Endothelial cell (in vitro differentiated cells): ENCODE data around the gene CCSER1. TPM values are rescaled to one million over a fixed set of nuclear protein-coding genes. Genes with fewer than 3 reads are reported as not detected.

Experiments used
- DNase-seq: peaks from one replicate; pipeline ENCODE4 v3.0.0; 2021; ENCODE audit warnings: low spot score
- H3K27ac Mint-ChIP-seq: one replicate; pipeline ENCODE4 v1.8.0; 2021; ENCODE audit warnings: mixed read lengths, inconsistent platforms; ENCODE audit not compliant: unreplicated experiment
- H3K27me3 Mint-ChIP-seq: one replicate; pipeline ENCODE4 v1.8.0; 2021; ENCODE audit warnings: mild to moderate bottlenecking, moderate library complexity, mixed read lengths, inconsistent platforms; ENCODE audit not compliant: unreplicated experiment
- H3K36me3 Mint-ChIP-seq: one replicate; pipeline ENCODE4 v1.8.0; 2021; ENCODE audit warnings: mild to moderate bottlenecking, low read depth, mixed read lengths, inconsistent platforms; ENCODE audit not compliant: unreplicated experiment
- H3K4me1 Mint-ChIP-seq: one replicate; pipeline ENCODE4 v1.8.0; 2021; ENCODE audit warnings: mild to moderate bottlenecking, mixed read lengths, inconsistent platforms; ENCODE audit not compliant: unreplicated experiment
- H3K4me3 Mint-ChIP-seq: one replicate; pipeline ENCODE4 v1.8.0; 2021; ENCODE audit warnings: mild to moderate bottlenecking, mixed read lengths, inconsistent platforms; ENCODE audit not compliant: unreplicated experiment
- H3K9me3 Mint-ChIP-seq: one replicate; pipeline ENCODE4 v1.8.0; 2021; ENCODE audit warnings: mixed read lengths, inconsistent platforms; ENCODE audit not compliant: unreplicated experiment
- total RNA-seq: library from RNA; stranded (reverse); fragmentation: NEBNext Ultra II Directional; extraction: Animal tissue kit (Norgen Biotek cat#: 25700); gene quantifications from one replicate; pipeline ENCODE4 v1.2.1, GENCODE V29; 2021; ENCODE audit not compliant: unreplicated experiment
- TF ChIP-seq, protein P1 (sequence below): fragments of 200-600 bp; sonication (generic); IDR thresholded peaks from one replicate; pipeline ENCODE4 v1.5.0; 2021; ENCODE audit warnings: antibody characterized with exemption; ENCODE audit not compliant: unreplicated experiment

Gene CCSER1
- total RNA-seq, 1 donor from 2014 or later: 3.0 TPM

DNA sequence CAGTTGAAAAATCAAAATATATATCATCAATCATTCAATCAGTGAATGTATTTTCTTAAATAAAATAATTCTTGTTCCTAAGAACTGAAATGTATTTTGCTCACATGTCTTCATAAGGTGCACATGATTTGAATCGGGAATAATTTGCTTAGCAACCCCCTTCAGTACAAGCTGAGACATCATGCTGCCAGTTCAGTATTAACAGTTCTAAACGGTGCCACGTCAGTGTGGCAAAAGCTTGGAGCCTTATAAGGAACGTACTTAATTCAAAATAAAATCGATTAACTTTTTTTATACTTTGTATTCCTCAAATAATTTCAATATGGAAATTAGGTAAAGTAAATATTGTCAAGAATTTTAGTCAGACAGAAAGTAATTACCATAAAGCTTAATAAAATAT is 287.9 kb downstream of the CCSER1 start:
- peaks cover 3% of the 10 kb centered on the region for H3K27me3 Mint-ChIP-seq
- TF ChIP-seq, protein P1, sequence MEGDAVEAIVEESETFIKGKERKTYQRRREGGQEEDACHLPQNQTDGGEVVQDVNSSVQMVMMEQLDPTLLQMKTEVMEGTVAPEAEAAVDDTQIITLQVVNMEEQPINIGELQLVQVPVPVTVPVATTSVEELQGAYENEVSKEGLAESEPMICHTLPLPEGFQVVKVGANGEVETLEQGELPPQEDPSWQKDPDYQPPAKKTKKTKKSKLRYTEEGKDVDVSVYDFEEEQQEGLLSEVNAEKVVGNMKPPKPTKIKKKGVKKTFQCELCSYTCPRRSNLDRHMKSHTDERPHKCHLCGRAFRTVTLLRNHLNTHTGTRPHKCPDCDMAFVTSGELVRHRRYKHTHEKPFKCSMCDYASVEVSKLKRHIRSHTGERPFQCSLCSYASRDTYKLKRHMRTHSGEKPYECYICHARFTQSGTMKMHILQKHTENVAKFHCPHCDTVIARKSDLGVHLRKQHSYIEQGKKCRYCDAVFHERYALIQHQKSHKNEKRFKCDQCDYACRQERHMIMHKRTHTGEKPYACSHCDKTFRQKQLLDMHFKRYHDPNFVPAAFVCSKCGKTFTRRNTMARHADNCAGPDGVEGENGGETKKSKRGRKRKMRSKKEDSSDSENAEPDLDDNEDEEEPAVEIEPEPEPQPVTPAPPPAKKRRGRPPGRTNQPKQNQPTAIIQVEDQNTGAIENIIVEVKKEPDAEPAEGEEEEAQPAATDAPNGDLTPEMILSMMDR: no peak
- peaks cover 4% of the 10 kb centered on the region for H3K9me3 Mint-ChIP-seq
- no peaks in the 10 kb centered on the region for H3K4me1 Mint-ChIP-seq
- no peak for DNase-seq
- H3K36me3 Mint-ChIP-seq: no peaks in the 10 kb centered on the region
- no peak overlapping the region for H3K4me3 Mint-ChIP-seq
- H3K27ac Mint-ChIP-seq: no peak overlapping the region

DNA sequence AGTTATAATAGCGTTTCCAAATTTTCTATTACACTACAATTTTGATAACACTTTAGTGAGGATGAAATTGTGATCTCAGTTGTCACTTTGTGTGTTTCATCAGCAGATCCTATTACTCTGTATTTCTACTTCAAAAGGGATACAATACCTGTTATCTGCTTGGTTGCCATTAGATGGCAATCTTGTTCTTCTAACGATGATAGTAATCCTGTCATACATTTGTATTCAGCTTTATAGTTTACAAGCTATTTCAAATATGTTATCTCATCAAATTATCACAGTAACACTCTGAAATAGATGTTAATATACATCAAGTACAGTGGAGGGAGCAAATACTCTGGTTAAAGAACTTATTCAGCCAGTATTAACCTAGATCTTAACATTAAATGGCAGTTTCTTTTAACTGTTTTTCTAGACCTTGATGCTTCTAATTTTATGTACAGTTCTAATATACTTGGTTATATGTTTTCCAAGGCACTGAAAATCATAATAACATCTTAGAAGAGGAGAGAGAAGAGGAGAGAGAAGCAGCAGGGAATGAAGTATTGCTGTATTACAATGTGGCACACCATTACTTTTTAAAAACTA is 292.0 kb downstream of the CCSER1 start:
- H3K9me3 Mint-ChIP-seq: no peaks in the 10 kb centered on the region
- no peak overlapping the region for H3K4me3 Mint-ChIP-seq
- no peak for DNase-seq
- no peak overlapping the region for H3K27ac Mint-ChIP-seq
- TF ChIP-seq, protein P1: no peak
- H3K27me3 Mint-ChIP-seq: no peaks in the 10 kb centered on the region
- H3K4me1 Mint-ChIP-seq: no peaks in the 10 kb centered on the region
- no peaks in the 10 kb centered on the region for H3K36me3 Mint-ChIP-seq

DNA sequence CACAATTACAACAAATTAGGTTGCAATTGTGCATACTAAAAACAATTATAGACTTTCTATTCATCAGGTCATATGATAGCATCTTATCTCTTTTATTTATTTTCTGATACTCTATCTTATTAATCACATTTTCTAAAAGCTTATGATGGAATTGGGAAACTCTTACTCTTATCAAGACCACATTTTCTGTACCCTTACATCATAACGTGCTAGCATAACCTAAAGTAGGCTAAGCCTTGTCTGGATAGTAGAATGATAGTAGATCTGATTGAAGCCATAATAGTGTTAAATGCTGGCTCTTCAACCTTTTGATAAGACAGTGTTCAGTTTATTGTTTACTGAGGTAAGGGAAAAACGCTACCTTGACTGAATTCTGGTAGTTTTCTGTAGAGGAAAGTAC is 294.0 kb downstream of the CCSER1 start:
- Mint-ChIP-seq H3K4me3 (no peak overlapping the region), H3K4me1 (no peaks in the 10 kb centered on the region), H3K27me3 (no peaks in the 10 kb centered on the region), H3K36me3 (no peaks in the 10 kb centered on the region), H3K9me3 (no peaks in the 10 kb centered on the region), H3K27ac (no peak overlapping the region)
- DNase-seq: no peak
- TF ChIP-seq, protein P1: no peak

DNA sequence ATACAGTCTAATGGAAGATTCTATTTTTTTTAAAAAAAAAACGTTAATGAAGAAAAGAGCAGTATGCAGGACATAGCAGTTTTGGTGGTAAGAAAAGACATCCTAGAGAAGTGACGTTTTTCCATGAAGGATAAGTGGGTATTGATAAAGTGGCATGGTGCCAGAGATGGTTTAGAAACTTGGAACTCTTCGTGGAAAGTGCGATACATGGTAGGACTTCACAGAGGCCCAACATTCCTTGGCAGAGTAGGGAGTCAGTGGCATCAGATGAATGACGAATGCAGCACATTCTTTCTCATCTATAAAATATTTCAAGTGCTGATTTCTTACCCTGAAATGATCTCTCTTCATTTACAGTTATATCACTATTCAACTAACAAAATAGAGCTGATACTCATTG is 298.7 kb downstream of the CCSER1 start:
- Mint-ChIP-seq H3K27me3 (no peaks in the 10 kb centered on the region), H3K9me3 (no peaks in the 10 kb centered on the region)

DNA sequence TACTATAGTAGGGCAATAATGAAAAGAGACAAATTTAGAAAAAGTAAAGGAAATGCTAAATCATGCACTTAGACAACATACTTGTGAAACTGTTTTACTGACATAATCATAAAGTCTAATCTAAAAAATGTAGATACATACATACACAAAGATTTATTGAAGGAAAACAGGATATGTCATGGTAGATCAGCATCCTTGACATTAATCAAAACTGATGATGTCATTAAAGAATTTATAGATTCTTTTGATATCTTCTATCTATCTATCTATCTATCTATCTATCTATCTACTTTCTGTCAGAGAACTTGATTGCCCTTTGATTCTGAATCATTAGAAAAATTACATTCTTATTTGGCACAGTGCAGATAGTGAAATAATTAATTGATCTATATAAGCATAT is 311.3 kb downstream of the CCSER1 start:
- Mint-ChIP-seq H3K4me1 (no peaks in the 10 kb centered on the region), H3K27me3 (no peaks in the 10 kb centered on the region), H3K9me3 (no peaks in the 10 kb centered on the region), H3K36me3 (no peaks in the 10 kb centered on the region), H3K4me3 (no peak overlapping the region), H3K27ac (no peak overlapping the region)
- DNase-seq: no peak
- TF ChIP-seq, protein P1: no peak

More for the DNA sequence above, 298.7 kb downstream of the CCSER1 start:
- TF ChIP-seq, protein P1: no peak
- no peak overlapping the region for H3K27ac Mint-ChIP-seq
- H3K4me1 Mint-ChIP-seq: no peaks in the 10 kb centered on the region
- DNase-seq: no peak
- no peak overlapping the region for H3K4me3 Mint-ChIP-seq
- no peaks in the 10 kb centered on the region for H3K36me3 Mint-ChIP-seq
